Neural progenitor cell (in vitro differentiated cells): ENCODE results near the gene LCORL.

Source experiments
- EZH2 ChIP-seq: fragments of 200-600 bp; sonication (generic); IDR thresholded peaks from 2 replicates; pipeline ENCODE4 v1.6.1; 2017; ENCODE audit warnings: antibody characterized with exemption, mild to moderate bottlenecking, moderate library complexity
- EZH2phosphoT487 ChIP-seq: fragments of 200-600 bp; sonication (generic); IDR thresholded peaks from 2 replicates; pipeline ENCODE4 v1.6.1; 2017; ENCODE audit warnings: antibody characterized with exemption
- TF ChIP-seq, protein P1 (sequence below): fragments of 200-600 bp; sonication (generic); IDR thresholded peaks from 2 replicates; pipeline ENCODE4 v1.5.1; 2017; ENCODE audit warnings: antibody characterized with exemption, mild to moderate bottlenecking

DNA sequence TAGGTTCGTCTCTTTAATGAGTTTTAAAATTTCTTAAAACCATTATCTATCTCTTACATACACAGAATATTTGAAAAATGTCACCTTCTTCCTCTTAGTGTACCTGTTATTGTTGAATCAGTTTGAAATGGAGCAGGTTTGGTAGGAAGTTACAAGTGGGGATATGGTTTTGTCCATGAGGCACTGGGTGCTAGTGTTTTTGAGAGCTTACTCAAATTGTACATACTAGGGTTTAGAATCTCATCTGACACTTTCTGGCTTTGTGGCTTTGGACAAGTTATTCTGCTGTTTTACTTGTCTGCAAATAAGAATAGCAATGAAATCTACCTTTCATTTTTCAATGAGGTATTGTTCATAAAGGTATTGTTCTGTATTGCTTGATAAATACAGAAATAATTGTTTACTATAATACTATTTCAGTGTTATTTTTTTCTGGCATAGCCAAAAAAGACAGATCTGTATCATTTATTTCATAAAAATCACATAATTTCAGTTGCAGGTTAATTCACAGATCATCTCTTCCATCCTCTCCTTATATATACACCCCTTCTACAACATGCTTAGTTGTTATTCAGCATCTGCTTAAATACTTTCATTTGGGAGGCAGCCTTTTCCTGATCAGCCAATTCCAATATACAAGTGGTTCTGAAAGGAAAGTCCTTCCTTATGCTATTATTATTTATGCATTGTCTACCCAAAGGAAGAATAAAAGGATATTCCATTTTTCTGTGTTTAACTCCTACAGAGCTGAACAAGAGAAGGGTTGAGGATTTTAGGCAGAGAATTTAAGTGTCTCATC, 197.5 kb downstream of the LCORL start:
- TF ChIP-seq, protein P1, sequence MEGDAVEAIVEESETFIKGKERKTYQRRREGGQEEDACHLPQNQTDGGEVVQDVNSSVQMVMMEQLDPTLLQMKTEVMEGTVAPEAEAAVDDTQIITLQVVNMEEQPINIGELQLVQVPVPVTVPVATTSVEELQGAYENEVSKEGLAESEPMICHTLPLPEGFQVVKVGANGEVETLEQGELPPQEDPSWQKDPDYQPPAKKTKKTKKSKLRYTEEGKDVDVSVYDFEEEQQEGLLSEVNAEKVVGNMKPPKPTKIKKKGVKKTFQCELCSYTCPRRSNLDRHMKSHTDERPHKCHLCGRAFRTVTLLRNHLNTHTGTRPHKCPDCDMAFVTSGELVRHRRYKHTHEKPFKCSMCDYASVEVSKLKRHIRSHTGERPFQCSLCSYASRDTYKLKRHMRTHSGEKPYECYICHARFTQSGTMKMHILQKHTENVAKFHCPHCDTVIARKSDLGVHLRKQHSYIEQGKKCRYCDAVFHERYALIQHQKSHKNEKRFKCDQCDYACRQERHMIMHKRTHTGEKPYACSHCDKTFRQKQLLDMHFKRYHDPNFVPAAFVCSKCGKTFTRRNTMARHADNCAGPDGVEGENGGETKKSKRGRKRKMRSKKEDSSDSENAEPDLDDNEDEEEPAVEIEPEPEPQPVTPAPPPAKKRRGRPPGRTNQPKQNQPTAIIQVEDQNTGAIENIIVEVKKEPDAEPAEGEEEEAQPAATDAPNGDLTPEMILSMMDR: no peak
- TF ChIP-seq EZH2: no peak
- TF ChIP-seq EZH2phosphoT487: no peak
